Fibroblast of skin of left quadriceps (primary cell): Measurements from ENCODE around the gene FMN2.

ENCODE experiments used
- DNase-seq, 2 experiments: peaks; one replicate each; pipeline ENCODE4 v3.0.0-alpha.2; 2013; ENCODE audit warnings: low read depth in 2 of 2

The FMN2 gene

DNA sequence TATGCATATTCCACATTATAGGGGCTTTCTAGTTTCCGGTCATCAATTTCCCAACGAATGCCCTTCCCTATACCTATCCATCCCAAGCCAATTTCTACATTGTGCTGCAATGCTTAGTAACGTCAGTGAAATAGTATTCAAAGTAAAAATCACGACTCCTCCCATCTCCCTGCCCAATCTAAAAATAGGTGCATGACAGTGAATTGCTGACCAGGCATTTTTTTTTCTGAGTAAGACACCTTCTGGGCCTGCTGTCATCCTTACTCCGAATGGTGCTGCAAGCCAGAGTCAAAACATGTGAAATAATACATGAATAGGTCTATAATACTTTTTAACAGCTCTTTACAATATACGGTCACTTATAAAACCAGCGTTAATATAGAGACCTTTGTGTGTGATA is 400.1 kb downstream of the FMN2 start:
- DNase-seq, result no peak

DNA sequence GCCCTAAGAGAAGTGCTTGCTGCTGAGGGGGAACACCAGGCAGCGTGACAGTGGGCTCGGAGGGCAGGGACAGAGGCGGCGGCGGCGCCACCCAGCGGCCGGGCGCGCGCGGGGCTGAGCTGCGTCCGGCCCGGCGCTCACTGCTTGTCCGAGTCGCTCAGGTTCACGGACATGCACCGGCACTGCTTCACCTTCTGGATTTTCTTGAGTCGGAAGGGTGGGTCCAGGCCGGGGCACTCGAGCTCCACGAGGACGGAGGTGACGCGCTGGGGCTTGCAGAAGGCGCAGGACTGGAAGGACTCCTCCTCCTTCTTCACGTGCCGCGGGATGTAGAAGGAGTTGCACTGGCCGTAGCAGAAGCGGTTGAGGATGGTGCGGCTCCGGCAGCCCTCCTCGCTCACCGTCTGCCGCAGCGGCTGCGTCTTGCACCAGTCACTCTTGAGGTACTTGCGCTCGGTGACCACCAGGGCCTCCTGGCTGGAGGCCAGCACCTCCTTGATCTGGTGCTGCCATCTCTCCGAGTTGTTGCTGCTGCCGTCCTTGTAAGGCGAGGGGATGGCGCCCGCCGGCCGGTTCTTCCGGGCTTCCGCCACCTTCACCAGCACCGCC is 401.3 kb downstream of the FMN2 start:
- DNase-seq, result no peak

DNA sequence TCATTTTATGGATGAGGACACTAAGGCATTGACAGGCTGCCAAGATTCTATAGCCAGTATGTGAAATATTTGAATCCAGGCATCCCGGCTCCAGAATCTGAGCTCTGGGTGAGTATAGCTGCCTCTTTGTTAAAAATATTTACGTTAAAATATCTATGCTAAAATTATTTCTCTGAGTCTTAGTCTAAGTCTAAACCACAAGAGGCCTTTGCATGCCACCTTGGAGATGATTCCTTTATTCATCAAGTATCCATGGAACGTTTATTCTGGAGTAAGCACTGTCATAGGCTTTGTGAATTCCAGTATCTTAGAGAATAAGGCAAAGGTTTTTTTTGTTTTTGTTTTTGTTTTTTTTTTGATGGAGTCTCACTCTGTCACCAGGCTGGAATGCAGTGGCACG is 403.9 kb downstream of the FMN2 start:
- peak in 1 of 2 experiments; percentile 38 for DNase-seq

DNA sequence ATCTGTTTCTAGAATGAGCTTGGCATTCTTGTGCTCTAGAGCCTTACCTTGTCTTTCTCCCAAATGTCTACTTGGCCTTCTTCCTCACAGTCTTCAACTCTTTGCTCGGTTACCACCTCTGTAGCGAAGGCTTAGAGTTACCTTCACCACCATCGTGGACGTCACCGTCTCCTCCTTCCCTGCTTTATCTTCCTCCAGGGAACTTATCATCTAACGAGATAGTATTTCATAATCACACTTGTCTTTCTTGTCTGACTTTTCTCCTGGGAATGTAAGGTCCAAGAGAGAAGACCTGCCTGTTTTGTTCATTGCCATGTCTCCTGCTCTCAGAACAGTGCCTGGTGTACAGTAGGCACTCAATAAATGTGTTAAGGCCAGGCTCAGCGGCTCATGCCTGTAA is 404.7 kb downstream of the FMN2 start:
- no peak for DNase-seq

DNA sequence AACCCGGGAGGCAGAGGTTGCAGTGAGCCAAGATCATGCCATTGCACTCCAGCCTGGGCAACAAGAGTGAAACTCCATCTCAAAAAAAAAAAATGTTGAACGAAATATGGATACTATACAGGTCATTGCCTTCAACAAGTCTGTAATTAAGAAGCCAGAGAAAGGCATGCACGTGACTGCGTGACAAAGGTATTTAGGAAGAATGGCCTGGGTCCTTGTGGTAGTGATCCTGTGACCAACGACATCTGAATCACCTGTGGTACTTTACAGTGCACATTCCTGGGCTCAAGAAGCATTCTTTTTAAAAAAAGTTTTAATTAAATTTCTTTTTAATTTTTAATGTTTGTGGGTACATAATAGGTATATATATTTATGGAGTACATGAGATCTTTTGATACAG is 405.3 kb downstream of the FMN2 start:
- DNase-seq, result no peak

DNA sequence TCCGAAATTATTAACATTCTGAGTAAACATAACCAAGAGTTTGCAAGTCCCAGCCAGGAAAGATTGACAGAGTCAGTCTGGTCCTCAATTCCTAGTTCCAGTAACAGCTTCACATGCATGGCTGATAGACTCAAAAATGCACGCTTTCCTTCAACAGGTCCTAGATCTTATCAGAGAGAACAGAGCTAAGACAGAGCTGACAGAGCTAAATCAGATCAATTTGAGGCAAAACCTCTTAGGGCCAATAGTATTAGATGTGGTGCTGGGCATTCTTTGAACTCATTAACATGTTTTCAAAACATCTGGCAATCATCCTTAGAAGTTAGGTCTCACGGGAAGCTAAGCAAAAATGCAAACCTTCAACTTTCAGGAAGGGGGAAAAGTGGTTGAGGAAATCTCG is 406.2 kb downstream of the FMN2 start:
- no peak for DNase-seq

DNA sequence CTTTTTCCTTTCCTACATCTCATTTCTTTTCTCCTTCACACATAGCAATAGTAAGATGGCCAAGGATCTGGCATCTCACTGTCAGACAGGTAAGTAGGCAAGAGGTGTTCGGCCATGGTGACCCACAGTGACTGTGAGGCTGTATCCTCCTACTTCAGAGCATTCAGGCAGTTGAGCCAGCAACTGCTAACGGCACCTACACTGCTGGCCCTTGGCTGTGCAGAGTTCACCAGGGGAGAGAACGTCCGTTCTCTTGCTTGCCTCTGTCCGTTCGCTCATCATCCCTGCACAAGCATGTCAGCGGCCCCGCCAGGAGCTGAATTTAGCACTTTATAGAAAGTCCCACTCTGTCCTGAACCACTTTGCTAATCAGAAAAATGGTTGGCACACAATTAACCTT is 406.7 kb downstream of the FMN2 start:
- DNase-seq, result no peak

DNA sequence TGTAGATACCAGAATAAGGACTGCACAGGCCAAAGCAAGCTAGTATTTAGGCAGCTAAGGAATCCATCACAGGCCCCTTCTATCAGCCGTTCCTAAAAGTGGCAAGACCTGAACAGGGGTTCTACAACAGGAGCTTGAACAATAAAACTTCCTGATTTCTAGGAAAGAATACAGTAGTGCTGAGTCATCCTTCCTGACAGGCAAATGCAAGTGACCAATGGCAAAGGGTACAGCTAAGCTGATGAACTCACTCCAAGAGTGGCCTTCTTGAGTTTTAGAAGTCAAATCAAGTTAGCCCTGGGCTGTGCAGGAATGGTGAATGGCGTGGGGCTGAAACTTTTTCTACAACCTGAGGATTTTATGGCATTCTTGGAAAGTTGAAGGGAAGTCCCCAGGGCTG is 407.3 kb downstream of the FMN2 start:
- no peak for DNase-seq

DNA sequence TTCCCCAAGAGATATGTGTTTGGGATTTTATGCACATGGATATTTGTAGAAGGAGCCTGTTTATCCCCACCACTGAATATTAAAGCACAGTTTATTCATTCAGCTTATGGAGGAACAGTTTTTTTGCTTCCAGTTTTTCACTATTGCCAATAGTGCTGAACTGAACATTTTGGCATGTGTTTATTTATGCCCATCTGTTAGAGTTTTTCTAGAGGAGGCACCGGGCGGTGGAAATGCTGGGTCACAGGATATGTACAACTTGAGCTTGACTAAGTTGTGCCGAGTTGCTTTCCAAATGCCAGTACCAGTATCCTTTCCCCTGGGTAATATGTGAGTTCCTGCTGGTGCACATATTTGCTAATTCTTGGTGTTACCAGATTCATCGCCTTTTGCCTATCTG is 409.0 kb downstream of the FMN2 start:
- no peak for DNase-seq

DNA sequence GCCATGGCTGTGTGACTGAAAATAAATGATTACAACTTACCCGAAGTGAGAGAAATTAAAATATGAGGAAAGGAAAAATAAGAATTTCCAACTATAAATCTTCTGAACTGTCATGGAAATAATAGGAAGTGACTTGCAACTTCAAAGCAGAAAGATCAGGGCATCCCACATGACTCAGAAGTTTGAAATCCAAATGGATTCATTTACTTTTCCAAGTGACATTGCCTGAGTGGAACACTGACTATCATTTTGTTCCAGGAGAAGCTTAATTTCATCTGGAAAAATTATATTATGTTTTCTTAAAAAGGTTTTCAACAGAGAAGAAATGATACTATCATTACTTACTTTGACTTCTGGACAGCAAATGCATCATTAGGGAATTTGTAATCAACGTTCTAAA is 409.4 kb downstream of the FMN2 start:
- no peak for DNase-seq

DNA sequence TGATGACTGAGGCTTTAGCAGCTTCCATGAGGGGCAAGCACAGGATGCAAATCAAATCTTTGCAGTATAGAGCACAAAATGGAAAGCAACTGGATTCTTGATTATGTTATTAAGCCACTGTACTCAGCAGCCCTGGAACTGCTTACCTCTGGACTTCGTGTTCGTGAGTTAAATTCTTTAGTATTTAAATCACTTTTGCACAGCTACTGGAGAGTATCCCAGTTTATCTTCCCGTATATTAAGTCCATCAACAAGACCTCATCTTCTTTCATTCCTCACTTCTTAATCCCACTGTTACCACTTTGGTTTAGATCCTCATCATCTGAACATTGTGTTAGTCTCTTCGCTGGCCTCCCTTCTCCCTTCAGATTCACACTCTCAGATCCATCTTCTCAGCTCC is 411.4 kb downstream of the FMN2 start:
- DNase-seq, result no peak

DNA sequence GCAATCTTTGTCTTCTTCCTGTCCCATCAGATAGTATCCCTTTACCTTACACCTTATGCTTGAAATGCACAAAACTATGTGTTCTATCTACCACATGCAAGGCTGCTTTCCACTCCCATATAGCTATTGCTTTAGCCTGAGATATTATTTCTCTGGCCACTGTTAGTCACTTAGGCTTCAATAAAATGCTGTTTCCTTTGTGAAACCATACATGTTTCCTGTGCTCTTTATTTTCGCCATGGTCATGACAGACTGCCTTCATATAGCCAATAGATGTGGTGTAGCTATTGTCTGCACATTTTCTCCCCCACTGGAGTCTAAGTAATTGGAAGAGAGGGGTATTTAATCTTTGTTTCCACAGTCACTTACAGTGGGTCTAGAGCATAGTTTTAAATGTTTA is 411.9 kb downstream of the FMN2 start:
- DNase-seq, result no peak

DNA sequence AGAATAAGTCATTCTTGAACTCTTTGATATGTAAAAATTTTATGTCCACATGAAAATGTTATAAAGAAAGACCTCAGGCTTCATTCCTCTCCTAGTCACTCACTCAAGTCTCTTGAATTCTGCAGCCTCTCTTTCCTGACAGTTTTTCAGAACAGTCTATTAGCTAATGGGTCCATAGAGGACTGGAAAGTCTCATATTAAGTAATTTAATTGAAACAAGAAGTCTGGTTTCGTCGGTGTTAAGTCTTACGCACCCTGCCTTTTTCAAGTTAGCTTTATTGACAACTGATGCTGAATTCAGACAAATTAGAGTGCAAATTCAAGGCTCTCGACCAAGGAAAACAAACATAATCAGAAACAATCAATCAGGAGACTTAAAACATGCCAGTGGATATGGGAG is 414.5 kb downstream of the FMN2 start:
- DNase-seq, result no peak

DNA sequence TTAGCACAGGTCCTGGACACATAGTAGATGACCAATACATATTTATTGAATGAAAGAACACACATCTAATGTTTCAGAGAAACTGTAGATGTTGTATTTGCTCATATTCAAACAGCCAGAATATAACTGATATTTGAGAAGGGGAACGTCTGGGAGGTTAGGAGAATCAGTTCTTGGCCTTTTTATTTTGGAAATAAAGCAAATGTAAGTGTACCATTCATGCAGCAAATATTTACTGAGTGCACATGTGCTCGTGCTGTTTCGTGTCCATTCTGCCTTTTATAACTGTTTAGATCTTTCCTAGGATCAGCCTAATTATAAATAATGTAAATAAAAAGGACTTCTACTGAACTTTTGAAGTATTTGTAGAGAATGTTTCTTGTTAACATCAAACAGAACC is 416.5 kb downstream of the FMN2 start:
- no peak for DNase-seq

DNA sequence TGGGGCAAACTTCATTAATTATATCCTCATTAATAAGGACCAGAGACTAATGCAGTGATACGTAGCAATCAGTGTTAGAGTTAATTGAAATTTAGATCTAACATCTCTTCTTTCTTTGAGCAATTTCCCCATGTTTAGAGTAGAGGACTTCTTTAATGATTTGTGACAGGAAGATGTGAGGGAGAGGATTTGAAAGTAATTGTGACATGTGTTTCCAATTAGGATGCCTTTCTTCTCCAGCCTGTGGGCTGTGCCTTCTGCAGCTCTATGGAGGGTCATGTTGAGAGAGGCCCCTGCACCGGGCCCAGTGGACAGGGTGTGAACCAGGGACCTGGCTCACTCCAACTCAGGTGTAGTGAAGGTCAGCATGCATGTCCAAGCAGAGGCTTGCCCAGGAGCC is 417.3 kb downstream of the FMN2 start:
- DNase-seq, result peak; percentile 67

DNA sequence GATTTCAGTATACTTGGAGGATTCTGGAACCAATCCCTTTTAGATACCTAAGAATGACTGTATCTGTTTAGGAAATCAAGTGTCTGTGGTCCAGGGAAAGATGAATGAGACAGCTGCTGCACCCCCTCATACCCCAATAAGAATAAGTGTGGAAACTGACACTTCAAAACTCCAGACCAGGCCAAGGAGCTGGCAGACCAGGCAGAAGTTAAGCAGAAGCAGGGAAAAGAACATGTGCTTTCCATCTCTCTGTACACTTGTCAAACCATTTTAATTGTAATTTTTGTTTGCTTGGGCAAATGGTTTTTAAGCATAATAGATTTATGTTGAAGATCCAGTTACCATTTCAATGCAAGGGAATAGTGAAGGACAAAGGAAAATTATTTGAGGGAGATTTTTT is 420.1 kb downstream of the FMN2 start:
- DNase-seq, result no peak

DNA sequence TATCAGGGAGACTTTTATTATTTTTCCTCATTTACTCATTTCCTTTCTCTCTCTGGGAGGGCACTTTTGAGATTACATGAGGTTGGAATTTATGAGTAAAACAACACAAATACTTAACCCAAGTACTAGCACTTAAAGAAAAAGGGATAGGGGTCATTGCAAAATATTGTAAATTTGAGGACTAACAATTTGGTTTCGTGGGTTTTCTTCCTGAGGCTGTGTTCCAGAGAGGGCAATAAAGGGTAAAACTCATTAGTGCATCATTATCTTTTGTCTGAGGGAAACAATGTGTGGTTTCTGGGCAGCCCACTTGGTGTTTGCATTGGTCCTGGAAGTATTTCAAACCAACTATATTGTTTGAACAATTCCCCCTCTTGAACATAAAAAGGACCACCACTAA is 423.8 kb downstream of the FMN2 start:
- peak; percentile 42 to 44 for DNase-seq

DNA sequence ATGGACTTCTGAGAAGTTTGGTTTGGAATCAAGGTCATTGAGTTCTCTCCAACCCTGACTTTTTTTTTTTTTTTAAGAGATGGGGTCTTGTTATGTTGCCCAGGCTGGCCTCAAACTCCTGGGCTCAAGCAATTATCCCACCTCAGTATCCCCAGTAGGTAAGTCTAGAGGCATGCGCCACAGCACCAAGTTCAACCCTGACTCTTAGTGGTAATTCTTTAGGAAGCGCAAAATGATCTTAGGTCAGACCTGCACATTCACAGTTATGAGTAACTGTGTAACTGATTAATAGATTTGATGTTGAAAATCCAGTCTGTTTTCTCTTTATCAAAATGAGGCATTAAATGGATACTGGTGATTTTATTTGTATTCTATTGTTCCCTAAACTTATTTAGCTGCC is 424.4 kb downstream of the FMN2 start:
- no peak for DNase-seq

DNA sequence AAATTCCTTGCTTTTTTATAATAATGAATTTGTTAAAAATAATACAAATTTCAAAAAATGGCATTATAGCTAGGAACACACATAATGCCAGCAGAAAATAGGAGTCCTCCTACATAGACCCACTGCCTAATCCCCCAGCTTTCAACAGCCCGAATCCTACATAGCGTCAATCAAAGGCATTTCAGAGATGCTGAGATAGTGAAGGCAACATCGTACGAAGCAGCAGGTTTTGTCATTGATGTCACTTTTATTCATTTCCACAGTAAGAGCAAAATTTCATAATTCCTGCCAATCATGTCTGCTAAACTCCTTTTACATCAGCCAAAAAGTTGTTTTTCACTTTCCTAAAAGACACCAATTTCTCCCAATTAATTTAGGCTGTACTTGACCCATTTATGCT is 426.2 kb downstream of the FMN2 start:
- no peak for DNase-seq

DNA sequence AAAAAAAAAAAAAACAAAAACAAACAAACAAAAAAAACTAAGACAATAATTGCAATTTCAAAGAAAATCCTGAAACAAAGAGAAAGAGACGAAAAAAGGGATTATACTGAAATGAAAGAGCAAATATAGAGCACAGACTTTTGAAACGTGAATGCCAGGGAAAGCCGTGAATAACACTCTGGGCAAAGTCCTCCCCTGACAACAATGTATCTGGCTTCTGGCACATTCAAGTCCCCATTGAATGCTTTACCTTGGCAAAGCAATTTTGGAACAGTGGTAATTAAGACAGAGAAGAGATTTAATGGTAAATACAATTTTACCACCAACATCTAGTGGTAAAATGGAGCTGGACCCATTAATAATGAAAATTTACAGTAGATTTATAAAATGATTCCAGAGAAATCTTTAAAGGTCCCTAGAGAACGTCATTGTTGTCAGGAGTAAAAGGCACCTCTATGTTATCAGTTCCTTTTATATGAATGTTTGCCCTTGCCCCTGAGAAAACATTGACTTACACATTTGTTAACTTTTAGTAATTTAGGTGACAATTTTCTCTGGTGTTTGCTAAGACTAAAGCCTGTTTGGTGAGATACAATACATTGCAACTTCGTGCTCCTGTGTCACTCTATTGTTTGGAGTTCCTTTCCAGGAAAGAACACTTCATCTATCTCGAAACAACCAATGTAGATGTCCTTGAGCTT is 430.6 kb downstream of the FMN2 start:
- no peak for DNase-seq

DNA sequence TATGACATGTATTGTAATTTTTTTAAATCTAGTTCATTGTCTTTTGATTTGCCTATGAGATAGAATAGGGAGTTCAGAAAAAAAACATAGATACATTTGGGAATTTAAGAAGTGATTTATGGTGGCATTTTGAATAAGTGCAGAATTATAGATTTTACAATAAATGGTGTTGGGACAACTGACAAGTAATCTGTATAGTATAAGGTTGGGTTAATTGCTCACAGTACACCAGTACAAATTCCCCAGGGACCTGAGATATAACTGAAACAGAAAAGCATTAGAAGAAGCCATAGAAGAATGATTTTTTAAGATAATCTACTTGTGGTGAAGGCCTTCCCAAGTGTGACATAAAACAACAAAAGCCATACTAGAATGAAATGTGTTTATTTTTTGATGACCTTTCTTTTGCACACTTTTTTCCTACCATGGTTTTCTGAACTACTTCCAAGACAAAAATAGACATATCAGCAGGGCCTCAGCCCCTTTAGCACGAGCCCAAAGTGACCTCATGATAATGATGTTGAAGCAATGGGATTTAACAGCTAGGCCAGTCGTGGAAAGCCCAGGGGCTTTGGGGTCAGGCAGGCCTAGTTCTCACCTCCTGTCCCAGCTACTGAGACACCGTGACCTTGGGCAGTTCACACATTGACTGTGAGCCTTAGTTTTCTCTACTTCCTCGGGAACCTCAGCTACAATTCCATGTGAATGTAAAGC is 432.8 kb downstream of the FMN2 start:
- no peak for DNase-seq
